Fibroblast of peridontal ligament (primary cell): ENCODE measurements around the gene TKTL1.
"Not testable (repeated sequence)": the region's sequence is repeated elsewhere in the genome, so short reads cannot be mapped to it uniquely, and the experiment has no call there.

ENCODE experiments used
- DNase-seq: peaks from one replicate; pipeline ENCODE4 v3.0.0-alpha.2; 2010; ENCODE audit errors: extremely low read depth

The TKTL1 gene

GRCh38 chrX:154309041-154309775 lies 13.6 kb downstream of the TKTL1 start:
- DNase-seq, result no peak

GRCh38 chrX:154310616-154311536 lies 15.3 kb downstream of the TKTL1 start:
- no peak for DNase-seq

DNA sequence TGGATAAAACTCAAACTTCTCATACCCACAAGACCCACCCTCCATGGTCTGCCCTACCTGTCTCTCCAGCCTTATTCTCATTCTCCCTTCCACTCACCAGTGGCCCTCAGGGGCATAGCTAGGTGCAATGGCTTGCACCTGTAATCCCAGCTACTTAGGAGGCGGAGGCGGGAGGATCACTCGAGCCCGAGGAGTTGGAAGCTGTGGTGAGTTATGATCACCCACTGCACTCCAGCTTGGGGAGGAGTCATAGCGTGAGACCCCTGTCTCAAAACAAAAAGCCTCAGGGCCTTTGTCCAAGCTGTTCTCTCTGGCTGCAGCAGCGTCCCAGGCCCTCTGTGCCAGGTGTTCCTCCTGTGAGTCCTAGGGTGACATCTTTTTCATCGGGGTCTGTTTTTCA lies 16.5 kb downstream of the TKTL1 start:
- no peak for DNase-seq

DNA sequence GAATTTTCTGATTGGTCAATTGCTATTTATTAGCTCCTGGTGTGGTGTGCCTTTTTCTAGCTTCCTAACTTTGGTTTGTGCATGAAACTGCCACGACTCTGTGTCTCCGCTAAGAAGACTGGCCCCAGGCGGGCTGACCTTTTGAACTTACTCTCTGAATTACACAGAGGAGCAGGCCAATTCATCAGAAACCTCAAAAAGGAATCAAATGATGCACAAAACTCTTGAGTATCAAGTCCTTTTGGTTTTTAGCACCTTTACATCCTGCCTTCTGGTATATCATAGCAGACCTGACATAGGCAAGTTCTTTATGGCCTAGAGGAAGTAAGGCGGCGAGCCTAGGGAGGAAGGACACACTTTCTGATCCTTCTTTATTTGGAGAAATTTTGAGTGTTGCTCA lies 17.6 kb downstream of the TKTL1 start:
- no peak for DNase-seq

- DNase-seq, result no peak
Observed at GRCh38 chrX:154315416-154315815, 19.8 kb downstream of the TKTL1 start.

- peak; percentile 24 for DNase-seq
Observed at GRCh38 chrX:154317391-154317995, 21.9 kb downstream of the TKTL1 start.

- DNase-seq, result no peak
Observed at GRCh38 chrX:154320406-154320805, 24.8 kb downstream of the TKTL1 start.

GRCh38 chrX:154321152-154321551 lies 25.6 kb downstream of the TKTL1 start:
- DNase-seq, result no peak

DNA sequence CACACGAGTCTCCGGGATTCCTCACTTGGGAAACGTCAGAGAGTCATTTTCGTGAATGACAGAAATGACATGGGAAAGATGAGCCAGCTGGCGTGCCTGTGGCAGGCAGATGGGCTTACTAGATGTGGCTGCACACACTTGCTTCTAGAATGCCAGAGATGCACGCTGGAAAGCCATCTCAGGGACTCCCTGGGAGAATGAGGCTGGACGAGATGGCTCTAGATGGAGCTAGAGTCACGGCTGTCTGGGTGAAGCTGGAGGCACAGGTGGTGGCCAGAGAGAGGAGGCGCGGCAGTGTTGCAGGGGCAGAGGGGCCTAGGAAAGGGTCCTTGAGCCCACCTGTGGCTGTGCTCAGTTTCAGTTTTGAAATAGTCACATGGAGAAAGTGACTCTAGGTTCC lies 26.0 kb downstream of the TKTL1 start:
- no peak for DNase-seq

DNA sequence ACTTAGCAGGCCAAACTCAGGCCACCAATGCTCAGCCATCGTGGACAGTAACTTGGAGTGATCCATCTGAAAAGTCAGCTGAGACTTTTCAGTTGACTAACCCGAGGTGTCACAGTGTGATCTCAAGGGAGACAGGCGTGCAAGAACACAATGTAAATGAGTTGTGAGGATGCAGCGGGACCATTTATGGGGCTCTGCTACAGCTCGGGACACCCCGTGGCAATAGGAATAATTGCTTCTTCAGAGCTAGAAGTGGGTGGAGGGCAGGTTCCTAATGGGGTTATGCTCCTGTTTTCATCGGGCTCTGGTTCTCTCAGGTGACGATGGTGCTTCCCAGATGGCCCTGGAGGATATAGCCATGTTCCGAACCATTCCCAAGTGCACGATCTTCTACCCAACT lies 27.3 kb downstream of the TKTL1 start:
- DNase-seq, result no peak

DNA sequence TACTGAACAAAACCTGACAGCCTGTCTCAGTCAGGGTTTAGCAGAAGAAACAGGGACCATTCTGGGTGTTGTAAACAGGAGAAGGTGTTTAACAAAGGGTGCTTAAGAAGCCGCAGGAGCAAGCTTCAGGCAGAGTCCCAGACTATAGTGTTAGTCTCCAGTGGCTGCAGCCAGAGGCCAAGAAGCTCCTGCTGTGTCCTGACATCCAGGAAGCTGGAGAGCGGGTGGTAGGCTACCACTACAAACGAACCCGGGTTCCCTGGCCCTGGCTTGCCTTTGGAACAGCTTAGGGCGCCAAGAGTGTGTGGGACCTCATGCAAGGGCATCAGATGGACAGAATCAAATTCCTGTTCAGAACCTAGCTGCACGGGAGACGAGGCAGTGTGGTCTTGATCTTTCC lies 27.9 kb downstream of the TKTL1 start:
- DNase-seq, result no peak

- DNase-seq, result peak; percentile 56
Observed at GRCh38 chrX:154325541-154325940, 29.9 kb downstream of the TKTL1 start.

- DNase-seq, result peak; percentile 70
Observed at GRCh38 chrX:154327038-154327820, 31.6 kb downstream of the TKTL1 start.

DNA sequence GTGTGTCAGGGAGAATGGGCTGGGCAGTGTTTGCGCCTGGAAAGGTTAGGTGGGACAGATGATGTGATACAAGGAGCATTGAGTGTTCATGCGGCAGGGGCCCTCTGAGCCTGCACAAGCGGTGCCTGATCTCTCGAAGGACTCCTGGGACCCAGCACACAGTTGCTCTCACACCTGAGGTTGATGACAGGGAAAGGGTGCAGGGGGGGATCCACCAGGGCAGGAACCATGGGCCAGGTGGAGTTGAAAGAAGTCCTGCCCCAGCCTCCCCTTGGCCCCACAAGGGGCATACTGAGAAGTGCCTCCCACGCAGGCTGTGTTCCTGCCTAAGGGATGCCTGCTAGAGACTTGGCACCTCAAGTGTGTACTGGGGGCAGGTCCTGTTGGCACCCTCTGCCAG lies 33.1 kb downstream of the TKTL1 start:
- DNase-seq, result no peak

GRCh38 chrX:154329294-154329693 lies 33.7 kb downstream of the TKTL1 start:
- DNase-seq, result peak; percentile 25

- DNase-seq, result no peak
Observed at GRCh38 chrX:154332561-154332960, 37.0 kb downstream of the TKTL1 start.

- DNase-seq, result no peak
Observed at GRCh38 chrX:154333116-154333515, 37.5 kb downstream of the TKTL1 start.

DNA sequence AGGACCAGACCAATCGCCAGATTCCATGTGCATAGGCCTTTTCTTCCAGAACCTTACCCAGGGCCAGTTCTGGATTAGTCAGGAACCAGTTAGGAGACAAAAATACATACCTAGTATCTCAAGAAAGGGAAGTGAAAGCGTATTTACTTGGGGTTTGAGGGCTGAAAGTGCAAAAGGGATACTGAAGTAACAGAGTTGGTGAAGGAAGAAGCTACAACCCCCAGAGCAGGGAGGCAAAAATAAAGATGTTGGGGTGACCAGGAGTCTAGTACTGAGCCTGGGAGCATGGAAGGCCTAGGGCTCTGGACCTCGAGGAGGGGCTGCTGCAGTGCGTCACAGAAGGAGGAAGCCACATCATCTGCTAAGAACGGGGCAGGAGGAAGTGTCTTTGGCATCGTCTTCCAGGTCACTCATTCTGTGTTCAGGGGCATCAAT lies 38.3 kb downstream of the TKTL1 start:
- DNase-seq, result no peak

DNA sequence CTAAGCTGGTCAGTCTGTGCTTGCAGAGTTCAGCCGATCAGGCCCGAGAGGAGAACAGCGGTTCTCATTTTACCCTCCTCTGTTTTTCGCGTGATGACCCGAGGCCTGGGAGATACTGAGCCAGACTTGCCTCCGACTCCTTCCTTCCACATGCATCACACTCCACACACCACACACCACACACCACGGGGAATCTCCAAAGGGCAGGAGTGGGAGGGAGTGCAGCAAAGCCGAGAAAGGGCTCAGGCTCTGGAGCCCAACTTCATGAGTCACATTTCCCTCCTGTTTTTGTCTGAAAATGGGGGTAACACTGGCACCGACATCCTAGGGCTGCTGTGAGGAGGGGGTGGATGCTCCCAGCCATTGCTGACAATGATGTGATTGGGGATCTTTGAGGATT lies 38.9 kb downstream of the TKTL1 start:
- no peak for DNase-seq

DNA sequence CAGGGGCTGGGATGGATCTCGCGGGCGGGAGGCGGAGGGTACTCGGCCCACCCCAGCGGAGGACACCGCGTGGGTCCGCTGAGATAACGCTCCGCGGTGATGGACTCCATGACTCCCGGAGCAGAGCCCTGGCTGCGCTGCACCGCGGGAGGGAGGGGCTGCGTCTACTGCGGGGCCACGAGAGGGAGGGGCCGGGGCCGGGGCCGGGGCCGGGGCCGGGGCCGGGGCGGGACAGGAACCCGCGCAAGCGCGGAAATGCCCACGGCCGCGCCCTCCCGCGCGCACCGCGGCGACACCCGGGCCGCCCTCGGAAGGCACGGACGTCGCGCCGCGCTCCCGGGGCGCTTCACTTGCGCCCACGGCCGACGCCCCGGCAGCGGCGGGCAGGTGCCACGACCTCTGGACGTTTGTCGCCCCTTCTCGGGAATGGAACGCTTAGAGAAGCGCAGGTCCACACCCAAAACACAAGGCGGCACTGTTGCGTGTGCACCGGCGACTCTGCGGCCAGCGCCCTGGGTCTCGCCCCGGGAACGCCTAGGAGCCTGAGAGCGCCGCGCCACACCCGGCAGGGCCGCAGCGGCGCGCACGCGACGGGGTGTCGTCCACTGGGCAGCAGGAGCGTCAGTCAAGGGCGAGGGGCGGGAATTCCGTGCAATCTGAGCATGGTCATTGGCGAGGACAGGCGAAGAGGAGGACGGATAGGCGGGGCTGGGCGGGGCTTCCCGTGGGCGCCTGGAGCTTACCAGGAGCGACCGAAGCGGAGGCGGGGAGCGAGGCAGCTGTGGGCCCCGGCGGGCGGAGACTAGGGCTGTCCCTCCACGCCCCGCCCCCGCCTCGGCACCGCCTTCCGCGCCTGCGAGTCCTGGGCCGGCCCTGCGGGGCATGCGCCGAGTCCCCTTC lies 46.1 kb downstream of the TKTL1 start:
- not testable (repeated sequence) for DNase-seq

DNA sequence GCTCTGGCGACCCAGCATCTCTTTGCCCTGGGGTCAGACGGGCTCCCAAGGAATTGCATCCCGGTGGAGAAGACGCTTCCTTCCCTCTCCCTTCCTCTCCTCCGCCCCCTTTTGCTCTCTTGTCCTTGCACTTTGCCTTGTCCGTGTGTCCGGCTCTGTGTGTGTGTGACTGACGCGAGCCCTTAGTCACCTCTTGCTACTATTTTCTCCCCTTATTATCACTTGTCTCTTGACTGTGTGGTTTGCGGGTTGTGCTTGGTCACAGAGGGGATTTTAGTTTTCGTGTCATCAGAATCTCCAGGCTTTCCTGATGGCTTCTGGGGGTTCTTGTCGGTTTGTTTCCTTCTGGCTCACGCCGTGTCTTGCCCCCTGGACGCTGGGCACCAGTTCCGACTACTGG lies 47.5 kb downstream of the TKTL1 start:
- not testable (repeated sequence) for DNase-seq
